ENCODE data around the gene GUCY1B1. TPM values are rescaled to one million over a fixed set of nuclear protein-coding genes. Genes with fewer than 3 reads are reported as not detected.

Gene GUCY1B1
- total and polyA plus RNA-seq, 10 donors, result 3.6 to 20.8 (median 15.0) TPM

DNA sequence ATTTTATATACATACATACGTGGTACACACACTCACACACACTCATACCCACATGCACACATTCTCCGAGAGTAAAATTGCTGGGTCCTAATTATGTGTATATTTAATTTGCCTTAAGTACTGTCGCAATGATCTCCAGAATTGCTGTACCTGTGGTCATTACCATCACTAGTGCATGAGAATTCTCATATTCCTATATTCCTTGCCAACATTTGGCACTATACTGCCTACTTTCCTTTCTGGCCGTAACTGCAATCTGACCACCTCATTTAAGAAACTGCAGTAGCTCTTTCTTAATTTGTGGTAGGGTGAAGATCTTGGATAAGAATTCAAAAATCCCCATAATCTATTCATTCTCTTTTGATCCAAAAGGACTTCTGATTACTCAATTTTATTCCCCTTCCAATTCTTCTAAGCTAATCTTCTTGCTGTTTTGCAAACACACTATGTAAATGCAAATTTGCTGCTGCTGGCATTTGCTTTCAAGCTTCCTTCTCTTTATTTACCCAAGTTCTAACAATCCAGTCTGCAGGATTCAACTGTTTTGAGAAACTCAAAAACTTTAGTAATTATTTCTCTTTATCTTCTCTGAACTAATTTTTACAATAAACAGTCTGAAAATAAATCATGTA, 62.2 kb downstream of the GUCY1B1 start:
- peaks cover 0 to 8% (median 0%) of the 10 kb centered on the region in 7 donors for H3K27me3 ChIP-seq (replicated peaks in 1 of 7)
- TF ChIP-seq, protein P1, sequence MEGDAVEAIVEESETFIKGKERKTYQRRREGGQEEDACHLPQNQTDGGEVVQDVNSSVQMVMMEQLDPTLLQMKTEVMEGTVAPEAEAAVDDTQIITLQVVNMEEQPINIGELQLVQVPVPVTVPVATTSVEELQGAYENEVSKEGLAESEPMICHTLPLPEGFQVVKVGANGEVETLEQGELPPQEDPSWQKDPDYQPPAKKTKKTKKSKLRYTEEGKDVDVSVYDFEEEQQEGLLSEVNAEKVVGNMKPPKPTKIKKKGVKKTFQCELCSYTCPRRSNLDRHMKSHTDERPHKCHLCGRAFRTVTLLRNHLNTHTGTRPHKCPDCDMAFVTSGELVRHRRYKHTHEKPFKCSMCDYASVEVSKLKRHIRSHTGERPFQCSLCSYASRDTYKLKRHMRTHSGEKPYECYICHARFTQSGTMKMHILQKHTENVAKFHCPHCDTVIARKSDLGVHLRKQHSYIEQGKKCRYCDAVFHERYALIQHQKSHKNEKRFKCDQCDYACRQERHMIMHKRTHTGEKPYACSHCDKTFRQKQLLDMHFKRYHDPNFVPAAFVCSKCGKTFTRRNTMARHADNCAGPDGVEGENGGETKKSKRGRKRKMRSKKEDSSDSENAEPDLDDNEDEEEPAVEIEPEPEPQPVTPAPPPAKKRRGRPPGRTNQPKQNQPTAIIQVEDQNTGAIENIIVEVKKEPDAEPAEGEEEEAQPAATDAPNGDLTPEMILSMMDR (IDR thresholded peaks at IDR 0.05 in 8 of 11, conservative IDR thresholded peaks at IDR 0.05 in 3 of 11), result no peak
- TF ChIP-seq POLR2AphosphoS5 (IDR thresholded peaks at IDR 0.05) (no peak), POLR2A (IDR thresholded peaks at IDR 0.05) (no peak)
- no peak for DNase-seq
- no peaks in the 10 kb centered on the region for H3K4me1 ChIP-seq
- no peaks in the 10 kb centered on the region for H3K9me3 ChIP-seq
- H3K4me3 ChIP-seq, result no peak overlapping the region
- no peak overlapping the region for H3K27ac ChIP-seq
- intact Hi-C loops (cut with DNase I; ENCODE audit: low total_unique reads), result no loop called here
- 86 to 91% (median 89%) methylated on average over 4 of the region's 4 CpGs for WGBS, 5 donors
- no peaks in the 10 kb centered on the region for H3K36me3 ChIP-seq

DNA sequence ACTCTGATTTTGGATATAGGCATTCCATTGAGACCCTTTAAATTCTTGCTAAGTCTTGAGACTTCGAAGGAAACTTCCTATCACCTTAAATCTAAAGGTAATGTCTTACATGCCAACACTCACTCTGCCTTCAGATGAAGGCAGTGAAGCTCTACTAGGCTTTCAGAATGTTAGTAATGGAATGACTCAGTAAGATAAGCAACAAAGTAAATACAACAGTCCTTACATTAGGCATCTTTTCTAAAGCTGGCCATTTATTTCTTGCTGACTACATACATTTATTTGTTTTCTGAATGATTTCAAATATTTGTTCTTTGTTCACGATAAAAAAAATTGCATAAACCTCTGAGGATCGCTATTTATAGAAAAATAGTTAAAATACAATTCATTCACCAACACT, 63.8 kb downstream of the GUCY1B1 start:
- intact Hi-C loops (cut with DNase I; ENCODE audit: low total_unique reads), result no loop called here
- Histone ChIP-seq H3K4me1 (no peaks in the 10 kb centered on the region), H3K4me3 (no peak overlapping the region), H3K9me3 (no peaks in the 10 kb centered on the region), H3K27me3 (replicated peaks in 1 of 7) (peaks cover 0 to 8% (median 0%) of the 10 kb centered on the region in 7 donors), H3K36me3 (no peaks in the 10 kb centered on the region), H3K27ac (no peak overlapping the region)
- WGBS, 5 donors, result 80 to 92% (median 84%) methylated on average over 3 of the region's 3 CpGs
- TF ChIP-seq, protein P1 (IDR thresholded peaks at IDR 0.05 in 8 of 11, conservative IDR thresholded peaks at IDR 0.05 in 3 of 11), result no peak
- TF ChIP-seq POLR2AphosphoS5 (IDR thresholded peaks at IDR 0.05) (no peak), POLR2A (IDR thresholded peaks at IDR 0.05) (no peak)
- DNase-seq, result no peak

DNA sequence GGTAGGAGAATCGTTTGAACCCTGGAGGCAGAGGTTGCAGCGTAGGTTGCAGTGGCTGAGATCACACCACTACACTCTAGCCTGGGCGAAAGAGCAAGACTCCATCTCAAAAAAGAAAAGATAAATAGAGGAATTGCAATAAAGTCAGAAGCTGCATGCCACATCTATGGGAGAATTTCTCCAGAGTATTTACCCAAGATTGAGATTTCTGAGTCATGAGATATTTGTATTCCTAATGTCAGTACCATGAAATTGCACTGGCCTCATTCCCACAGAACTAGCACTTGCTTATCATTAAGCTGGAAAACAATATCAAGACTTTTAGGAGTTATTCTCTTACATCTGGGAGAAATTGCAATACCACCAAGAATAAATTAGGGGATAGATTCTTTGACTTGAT, 69.8 kb downstream of the GUCY1B1 start:
- H3K4me3 ChIP-seq, result no peak overlapping the region
- H3K27me3 ChIP-seq (replicated peaks in 1 of 7), result peaks cover 0 to 8% (median 0%) of the 10 kb centered on the region in 7 donors
- H3K27ac ChIP-seq, result no peak overlapping the region
- no peaks in the 10 kb centered on the region for H3K9me3 ChIP-seq
- H3K36me3 ChIP-seq, result no peaks in the 10 kb centered on the region
- no peak for DNase-seq
- no peaks in the 10 kb centered on the region for H3K4me1 ChIP-seq
- 81 to 93% (median 90%) methylated on average over 3 of the region's 3 CpGs for WGBS, 5 donors
- TF ChIP-seq POLR2A (IDR thresholded peaks at IDR 0.05) (no peak), POLR2AphosphoS5 (IDR thresholded peaks at IDR 0.05) (no peak)
- TF ChIP-seq, protein P1 (IDR thresholded peaks at IDR 0.05 in 8 of 11, conservative IDR thresholded peaks at IDR 0.05 in 3 of 11), result no peak
- intact Hi-C loops (cut with DNase I; ENCODE audit: low total_unique reads), result no loop called here

DNA sequence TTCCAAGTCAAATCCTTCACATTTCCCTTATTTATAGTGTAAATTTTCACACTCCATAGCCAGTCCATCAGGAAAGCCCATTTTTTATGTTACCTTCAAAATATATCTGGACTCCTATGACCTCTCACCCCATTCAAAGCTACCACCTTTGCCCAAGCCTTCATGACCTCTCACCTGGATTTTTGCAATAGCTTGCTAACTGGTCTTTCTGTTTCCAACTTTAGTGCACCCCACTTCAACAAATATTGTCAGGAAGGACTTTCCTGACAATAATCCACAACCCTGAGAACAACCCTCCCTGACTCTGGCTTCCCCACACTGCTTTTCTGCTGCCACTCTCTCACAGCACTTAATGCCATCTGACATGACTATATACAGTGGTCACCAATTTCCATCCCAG, 73.8 kb downstream of the GUCY1B1 start:
- Histone ChIP-seq H3K27me3 (replicated peaks in 1 of 7) (no peaks in the 10 kb centered on the region), H3K4me3 (no peak overlapping the region), H3K36me3 (no peaks in the 10 kb centered on the region), H3K4me1 (no peaks in the 10 kb centered on the region), H3K9me3 (no peaks in the 10 kb centered on the region), H3K27ac (no peak overlapping the region)
- intact Hi-C loops (cut with DNase I; ENCODE audit: low total_unique reads), result no loop called here
- DNase-seq, result no peak
- TF ChIP-seq POLR2A (IDR thresholded peaks at IDR 0.05) (no peak), POLR2AphosphoS5 (IDR thresholded peaks at IDR 0.05) (no peak)
- TF ChIP-seq, protein P1 (IDR thresholded peaks at IDR 0.05 in 8 of 11, conservative IDR thresholded peaks at IDR 0.05 in 3 of 11), result no peak

All from spleen (tissue), 11 donors.